ENCODE measurements around the gene KRTAP15-1.

The KRTAP15-1 gene

GRCh38 chr21:30482130-30482529 is 42.1 kb downstream of the KRTAP15-1 start:
- no peaks in the 10 kb centered on the region for H3K4me1 ChIP-seq (ENCODE audit: control insufficient read depth, insufficient read depth, low read length)
- H3K9me3 ChIP-seq (ENCODE audit: control insufficient read depth, insufficient read depth, low read depth, low read length) = no peaks in the 10 kb centered on the region
- ChIA-PET POLR2A (no interaction called here), CTCF (interaction anchor here (0.6 to 1.1 kb wide), 3 partner anchors 10 to 582 kb away, joined by 4 to 6 read pairs (median 4); no protein-coding TSS in a partner anchor)
- TF ChIP-seq ZNF132 (tag by site-specific recombination; IDR thresholded peaks at IDR 0.05; ENCODE audit: borderline replicate concordance) (no peak), ZNF2 (tag by site-specific recombination; IDR thresholded peaks at IDR 0.05) (no peak), AEBP2 (tag by site-specific recombination; IDR thresholded peaks at IDR 0.05; ENCODE audit: borderline replicate concordance) (no peak), SETDB1 (IDR thresholded peaks at IDR 0.05; ENCODE audit: insufficient read length, low read length) (no peak), ZNF221 (tag by site-specific recombination; IDR thresholded peaks at IDR 0.05; ENCODE audit: borderline replicate concordance) (no peak), ZNF623 (tag by site-specific recombination; IDR thresholded peaks at IDR 0.05) (no peak), ZNF266 (tag by site-specific recombination; IDR thresholded peaks at IDR 0.05; ENCODE audit: low read depth) (no peak), ZBTB17 (tag by site-specific recombination; IDR thresholded peaks at IDR 0.05) (no peak), ZNF776 (tag by site-specific recombination; IDR thresholded peaks at IDR 0.05; ENCODE audit: borderline replicate concordance) (no peak), ZNF610 (tag by site-specific recombination; IDR thresholded peaks at IDR 0.05; ENCODE audit: borderline replicate concordance) (no peak), CTCF (tag by site-specific recombination; IDR thresholded peaks at IDR 0.05) (no peak), ZNF792 (tag by site-specific recombination; IDR thresholded peaks at IDR 0.05) (no peak), ZNF621 (tag by site-specific recombination; IDR thresholded peaks at IDR 0.05) (no peak), GLIS2 (tag by site-specific recombination; IDR thresholded peaks at IDR 0.05) (no peak), ZNF202 (tag by site-specific recombination; IDR thresholded peaks at IDR 0.05; ENCODE audit: borderline replicate concordance) (no peak), ZNF544 (tag by site-specific recombination; IDR thresholded peaks at IDR 0.05) (no peak), ZBTB20 (tag by site-specific recombination; IDR thresholded peaks at IDR 0.05) (no peak), SCRT1 (tag by site-specific recombination; IDR thresholded peaks at IDR 0.05; ENCODE audit: borderline replicate concordance) (no peak)
- no peak overlapping the region for H3K4me3 ChIP-seq (ENCODE audit: low read depth, low read length)
- H3K36me3 ChIP-seq (ENCODE audit: control insufficient read depth in 2 of 2, insufficient read depth in 1 of 2, low read length in 2 of 2) = no peaks in the 10 kb centered on the region
- no peak overlapping the region for H3K27ac ChIP-seq (ENCODE audit: extremely low read depth, low read depth, low read length)

GRCh38 chr21:30486180-30486579 is 46.1 kb downstream of the KRTAP15-1 start:
- H3K9me3 ChIP-seq (ENCODE audit: control insufficient read depth, insufficient read depth, low read depth, low read length) = no peaks in the 10 kb centered on the region
- H3K27ac ChIP-seq (ENCODE audit: extremely low read depth, low read depth, low read length) = no peak overlapping the region
- ChIA-PET POLR2A (no interaction called here), CTCF (no interaction called here)
- TF ChIP-seq ZNF416 (tag by site-specific recombination; IDR thresholded peaks at IDR 0.05) (no peak), ZNF223 (tag by site-specific recombination; IDR thresholded peaks at IDR 0.05) (no peak), KLF10 (tag by site-specific recombination; IDR thresholded peaks at IDR 0.05) (no peak), ZNF585B (tag by site-specific recombination; IDR thresholded peaks at IDR 0.05) (peak; percentile 75), TRIM28 (IDR thresholded peaks at IDR 0.05; ENCODE audit: borderline replicate concordance, low read length) (peak; percentile 16; the same call in 1 of the 2 replicates), ZNF747 (tag by site-specific recombination; IDR thresholded peaks at IDR 0.05) (no peak), SETDB1 (IDR thresholded peaks at IDR 0.05; ENCODE audit: insufficient read length, low read length) (peak; percentile 77)
- no peak overlapping the region for H3K4me3 ChIP-seq (ENCODE audit: low read depth, low read length)
- H3K36me3 ChIP-seq (ENCODE audit: control insufficient read depth in 2 of 2, insufficient read depth in 1 of 2, low read length in 2 of 2) = no peaks in the 10 kb centered on the region
- no peaks in the 10 kb centered on the region for H3K4me1 ChIP-seq (ENCODE audit: control insufficient read depth, insufficient read depth, low read length)

Data from HEK293 (cell line).